GM12872 (cell line): Measurements from ENCODE around the gene FGF14.

Source experiments
- TF ChIP-seq, protein P1 (sequence below): IDR thresholded peaks from 3 replicates; pipeline ENCODE4 v1.5.1; 2011; ENCODE audit warnings: low read depth, mild to moderate bottlenecking, low read length, moderate library complexity; ENCODE audit not compliant: insufficient read depth

Gene FGF14

DNA sequence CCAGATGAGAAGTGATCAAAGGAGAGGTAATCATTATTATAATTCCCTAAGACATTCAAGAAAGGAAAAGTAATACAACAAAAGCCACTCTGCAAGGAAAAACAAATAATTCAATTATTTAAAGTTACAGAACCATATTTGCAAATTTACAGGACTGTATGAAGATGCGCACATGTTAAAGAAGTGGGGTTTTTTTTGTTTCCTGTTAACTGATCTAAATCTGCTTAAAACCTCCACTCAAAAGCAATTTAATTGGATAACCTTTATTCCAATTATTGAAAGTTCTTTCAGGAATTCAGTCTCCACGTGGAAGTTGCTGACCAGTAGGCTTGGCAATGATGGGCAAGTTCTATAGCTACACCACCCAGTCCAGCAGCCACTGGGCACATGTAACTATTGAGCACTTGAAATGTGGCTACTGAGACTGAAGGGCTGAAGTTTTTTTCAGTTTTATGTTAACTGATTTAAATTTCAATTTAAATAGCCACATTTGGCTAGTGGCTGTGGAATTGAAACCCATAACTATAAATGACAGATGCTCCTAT, 232.3 kb downstream of the FGF14 start:
- TF ChIP-seq, protein P1, sequence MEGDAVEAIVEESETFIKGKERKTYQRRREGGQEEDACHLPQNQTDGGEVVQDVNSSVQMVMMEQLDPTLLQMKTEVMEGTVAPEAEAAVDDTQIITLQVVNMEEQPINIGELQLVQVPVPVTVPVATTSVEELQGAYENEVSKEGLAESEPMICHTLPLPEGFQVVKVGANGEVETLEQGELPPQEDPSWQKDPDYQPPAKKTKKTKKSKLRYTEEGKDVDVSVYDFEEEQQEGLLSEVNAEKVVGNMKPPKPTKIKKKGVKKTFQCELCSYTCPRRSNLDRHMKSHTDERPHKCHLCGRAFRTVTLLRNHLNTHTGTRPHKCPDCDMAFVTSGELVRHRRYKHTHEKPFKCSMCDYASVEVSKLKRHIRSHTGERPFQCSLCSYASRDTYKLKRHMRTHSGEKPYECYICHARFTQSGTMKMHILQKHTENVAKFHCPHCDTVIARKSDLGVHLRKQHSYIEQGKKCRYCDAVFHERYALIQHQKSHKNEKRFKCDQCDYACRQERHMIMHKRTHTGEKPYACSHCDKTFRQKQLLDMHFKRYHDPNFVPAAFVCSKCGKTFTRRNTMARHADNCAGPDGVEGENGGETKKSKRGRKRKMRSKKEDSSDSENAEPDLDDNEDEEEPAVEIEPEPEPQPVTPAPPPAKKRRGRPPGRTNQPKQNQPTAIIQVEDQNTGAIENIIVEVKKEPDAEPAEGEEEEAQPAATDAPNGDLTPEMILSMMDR, result no peak

DNA sequence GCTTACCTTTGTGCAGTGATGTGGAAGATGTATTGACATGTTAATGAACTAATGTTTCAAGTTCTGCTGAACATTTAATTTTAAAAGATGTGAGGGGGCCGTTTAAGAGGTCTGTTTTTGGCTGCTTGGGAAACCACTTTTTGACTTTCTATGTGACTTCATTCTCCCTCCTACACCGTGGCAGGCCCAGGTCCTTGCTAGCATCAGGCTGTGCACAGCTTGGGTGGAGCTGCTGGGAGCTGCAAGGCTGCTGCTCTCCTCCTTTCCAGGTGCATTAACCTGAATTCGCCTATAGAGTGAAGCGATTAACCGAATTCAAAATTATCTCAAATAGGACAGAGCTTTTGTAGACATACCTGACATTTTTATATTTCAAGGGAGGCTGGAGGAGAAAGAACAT, 249.1 kb downstream of the FGF14 start:
- TF ChIP-seq, protein P1, result no peak

DNA sequence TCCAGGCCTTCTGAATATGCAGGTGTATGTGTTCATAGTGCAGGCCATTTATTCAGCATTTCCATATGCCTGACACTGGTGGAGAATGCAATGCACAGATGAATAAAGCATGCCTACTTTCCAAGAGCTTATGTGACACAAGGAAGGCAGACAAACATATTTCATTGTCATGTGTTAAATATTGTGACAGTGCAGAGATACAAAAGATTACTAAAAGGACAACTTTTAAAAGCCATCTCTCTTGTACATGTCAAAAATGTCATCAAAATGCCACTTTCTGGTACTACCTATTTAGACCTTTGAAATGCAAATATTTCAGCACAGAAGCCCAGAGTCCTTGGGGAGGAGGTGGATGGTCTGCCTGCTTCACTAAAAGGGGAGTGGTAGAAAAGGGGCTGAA, 254.5 kb downstream of the FGF14 start:
- TF ChIP-seq, protein P1, result no peak

DNA sequence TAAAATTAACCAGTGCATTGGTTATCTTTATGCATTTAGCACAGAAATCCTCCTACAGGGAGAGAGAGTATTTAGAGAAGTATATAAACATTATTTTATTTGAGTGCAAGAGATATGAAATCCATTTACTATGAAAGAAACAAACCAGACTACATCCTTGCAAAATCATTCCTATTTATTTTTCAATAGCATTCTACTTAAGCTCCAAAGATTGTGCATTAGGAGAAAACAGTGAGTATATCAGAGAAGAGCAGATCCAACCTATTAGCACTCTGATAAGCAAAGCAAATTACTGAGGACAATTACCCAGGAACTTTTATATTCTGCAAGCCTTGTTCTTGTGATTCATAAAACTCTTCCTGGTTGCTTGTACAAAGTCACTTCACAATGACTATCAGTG, 256.1 kb downstream of the FGF14 start:
- TF ChIP-seq, protein P1, result no peak

DNA sequence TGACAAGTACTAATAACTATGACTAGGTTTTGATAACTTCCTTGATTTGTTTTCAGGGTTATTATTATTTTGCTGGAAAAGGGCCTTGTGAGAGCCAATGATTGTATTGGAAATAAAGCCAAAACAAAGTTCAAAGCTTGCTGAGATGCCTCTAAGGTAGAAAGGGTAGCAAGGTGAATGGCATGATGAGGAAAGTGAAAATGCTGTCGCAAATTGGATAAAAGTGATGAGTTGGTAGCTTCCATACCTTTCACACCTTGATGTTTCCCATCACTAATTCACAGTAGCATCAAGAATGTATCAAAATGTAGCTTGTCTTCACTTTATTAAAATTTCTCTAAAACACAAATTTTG, 259.4 kb downstream of the FGF14 start:
- TF ChIP-seq, protein P1, result no peak

DNA sequence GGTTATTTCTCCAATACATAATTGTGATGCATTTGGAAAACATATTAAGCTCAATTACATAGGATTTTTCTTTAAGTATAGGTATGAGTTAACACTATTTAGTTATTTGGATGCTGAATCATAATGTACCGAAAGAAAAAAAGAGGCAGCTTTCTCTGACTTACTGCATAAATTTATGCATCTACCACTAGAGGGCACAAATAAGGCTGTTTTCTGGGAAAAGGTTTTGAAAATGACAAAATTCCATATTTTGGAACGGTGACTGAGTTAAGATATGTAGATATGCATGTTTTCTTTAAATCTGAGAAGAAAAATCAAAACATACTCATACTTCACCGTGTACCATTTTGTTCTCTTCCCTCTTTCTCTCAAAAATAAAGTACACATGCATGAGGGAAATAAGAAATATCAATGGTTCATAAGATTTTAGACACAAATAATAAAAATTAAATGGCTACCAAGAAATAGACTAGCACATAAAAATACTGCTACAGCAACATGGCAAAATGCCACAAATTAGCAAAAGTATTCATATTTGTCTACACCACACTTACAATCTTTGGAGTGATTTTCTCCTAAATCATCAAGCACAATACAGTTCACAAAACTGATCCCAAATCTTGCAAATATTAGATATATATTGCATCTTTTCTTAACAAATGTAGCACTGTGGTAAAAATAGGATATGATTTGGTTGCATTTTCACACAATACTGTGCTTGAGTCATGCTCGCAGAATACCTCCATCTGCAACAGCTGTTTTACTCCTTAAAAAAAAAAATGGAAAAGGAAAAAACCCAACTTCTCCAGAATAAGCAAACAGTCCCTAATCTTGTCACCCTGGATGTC, 260.0 kb downstream of the FGF14 start:
- TF ChIP-seq, protein P1, result peak; percentile 57

DNA sequence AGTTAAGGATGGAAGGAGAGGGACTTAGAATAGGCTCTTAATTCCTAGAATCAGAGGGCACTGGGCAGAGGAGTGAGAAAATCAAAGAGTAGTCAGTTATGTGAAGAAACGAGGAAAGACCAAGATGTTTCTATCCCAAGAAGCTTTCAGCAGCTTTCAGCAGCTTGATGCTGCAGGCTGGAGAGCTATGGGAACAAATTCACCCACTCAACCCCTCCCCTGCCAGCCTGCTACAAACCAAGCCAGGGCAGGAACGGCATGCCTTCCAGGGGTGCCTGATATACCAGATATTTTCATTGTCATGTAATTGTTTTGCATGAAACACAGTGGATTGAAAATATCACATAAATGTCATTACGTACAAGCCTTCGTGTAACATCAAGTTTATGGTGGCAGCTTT, 262.2 kb downstream of the FGF14 start:
- TF ChIP-seq, protein P1, result no peak
